GM03348 (cell line): ENCODE measurements around the gene VANGL1.
A peak's percentile ranks its signal among the peaks of the same experiment; 100 is the strongest.
"Not testable (repeated sequence)": the region's sequence is repeated elsewhere in the genome, so short reads cannot be mapped to it uniquely, and the experiment has no call there.

Experiments used
- DNase-seq: peaks from one replicate; pipeline ENCODE4 v3.0.0; 2012; ENCODE audit warnings: low spot score

The VANGL1 gene

DNA sequence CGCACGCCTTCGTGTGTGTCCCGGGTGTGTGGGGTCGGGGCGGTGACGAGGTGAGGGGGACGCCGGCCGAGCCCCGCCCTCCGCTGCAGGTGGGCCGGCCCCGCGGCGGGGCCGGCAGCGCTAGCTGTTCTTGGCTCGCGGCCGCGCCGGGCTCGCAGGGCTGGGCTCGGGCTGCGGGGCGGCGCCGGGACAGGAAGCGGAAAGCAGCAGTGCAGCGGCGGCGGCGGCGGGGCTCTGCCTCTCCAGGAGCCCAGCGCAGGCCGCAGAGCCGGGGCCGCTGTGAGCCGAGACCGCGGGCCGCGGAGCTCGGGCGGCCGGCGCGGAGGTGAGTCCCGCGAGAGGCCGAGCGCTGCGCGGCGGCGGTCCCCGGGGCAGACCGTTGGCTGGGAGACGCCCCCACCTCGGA lies at the start of gene VANGL1:
Gene VANGL1, plus strand, starts transcription at position 209 of the 406 bp plus-strand sequence. CDS start 9,444 bp downstream, outside the sequence.
- peak; percentile 94 for DNase-seq

DNA sequence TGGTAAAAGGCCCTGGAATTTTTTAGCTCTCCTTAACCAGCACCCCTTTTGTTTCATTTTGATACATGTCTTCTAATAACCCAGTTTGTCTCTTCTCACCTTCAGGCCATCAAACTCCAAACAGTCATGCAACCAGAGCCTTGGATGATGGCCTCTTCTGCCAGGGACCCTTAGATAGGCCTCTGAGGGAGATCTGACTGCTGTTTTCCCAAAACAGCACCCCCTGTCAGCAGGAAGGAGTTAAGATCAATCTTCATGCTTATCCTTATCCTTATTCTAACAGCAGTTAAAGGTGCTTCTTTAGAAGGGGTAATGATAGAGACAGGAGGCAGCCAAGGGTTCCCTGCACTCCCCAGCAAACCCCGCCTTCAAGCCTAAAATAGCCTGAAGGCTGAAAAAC lies 49.5 kb upstream of the VANGL1 start:
- DNase-seq = no peak

DNA sequence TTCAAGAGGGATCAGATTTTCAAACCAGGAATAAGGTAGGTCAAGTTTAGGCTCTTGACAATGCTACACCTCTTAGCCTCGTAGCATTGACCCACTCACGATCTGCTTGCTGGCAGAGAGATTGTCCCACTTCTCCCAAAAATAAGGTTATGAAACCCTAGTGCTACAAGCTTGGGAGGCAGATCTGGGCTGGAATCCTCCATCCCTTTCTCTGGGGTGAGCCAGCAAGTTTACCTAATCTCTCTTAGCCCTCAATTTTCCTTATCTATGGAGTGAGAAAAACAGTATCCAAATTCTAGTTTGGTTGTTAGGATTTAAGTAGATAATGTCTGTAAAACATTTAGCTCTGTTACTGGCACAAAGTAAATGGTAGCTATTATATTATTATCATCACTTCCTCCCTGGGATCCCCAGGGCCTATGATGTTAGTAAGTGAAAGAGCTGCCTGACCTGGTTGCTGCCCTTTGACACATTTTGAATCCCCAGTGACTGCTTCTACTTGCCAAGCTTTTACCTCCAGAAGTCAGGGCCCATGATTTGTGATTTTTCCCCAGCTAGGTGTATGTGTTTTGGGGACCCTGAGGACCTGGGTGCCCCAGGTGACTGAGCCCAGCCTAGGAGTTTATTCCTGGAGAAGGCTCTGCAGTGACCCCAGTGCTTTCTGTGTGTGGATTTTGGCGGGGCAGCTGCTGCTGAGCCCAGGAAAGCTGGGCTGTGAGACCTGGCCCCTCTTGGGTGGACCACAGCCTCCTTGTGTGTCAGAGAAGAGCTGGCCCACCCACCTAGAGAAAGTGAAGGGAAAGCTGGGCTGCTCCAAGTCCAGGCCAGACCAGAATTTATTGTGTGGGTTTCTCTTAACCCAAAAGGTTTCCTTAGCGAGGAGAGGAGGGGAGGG lies 48.2 kb upstream of the VANGL1 start:
- no peak for DNase-seq

DNA sequence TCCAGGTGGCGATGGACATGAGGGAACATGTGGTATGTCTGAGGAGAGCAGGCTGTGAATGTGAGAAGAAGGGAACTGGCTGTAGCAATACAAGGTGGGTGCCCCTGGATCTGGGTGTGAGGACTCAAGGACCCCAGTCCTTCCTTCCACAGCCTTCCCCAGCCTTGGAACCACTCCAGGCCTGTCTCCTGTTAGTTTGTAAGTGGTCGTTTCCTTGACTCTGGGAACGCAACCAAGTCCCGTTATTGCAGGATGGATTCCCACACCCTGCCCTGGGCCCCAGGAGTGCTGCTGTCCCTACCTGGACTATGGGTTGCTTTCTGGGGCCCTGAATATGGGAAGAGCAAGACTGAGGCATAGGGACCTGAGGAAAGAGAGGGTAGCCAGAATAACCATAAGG lies 47.2 kb upstream of the VANGL1 start:
- DNase-seq = no peak

DNA sequence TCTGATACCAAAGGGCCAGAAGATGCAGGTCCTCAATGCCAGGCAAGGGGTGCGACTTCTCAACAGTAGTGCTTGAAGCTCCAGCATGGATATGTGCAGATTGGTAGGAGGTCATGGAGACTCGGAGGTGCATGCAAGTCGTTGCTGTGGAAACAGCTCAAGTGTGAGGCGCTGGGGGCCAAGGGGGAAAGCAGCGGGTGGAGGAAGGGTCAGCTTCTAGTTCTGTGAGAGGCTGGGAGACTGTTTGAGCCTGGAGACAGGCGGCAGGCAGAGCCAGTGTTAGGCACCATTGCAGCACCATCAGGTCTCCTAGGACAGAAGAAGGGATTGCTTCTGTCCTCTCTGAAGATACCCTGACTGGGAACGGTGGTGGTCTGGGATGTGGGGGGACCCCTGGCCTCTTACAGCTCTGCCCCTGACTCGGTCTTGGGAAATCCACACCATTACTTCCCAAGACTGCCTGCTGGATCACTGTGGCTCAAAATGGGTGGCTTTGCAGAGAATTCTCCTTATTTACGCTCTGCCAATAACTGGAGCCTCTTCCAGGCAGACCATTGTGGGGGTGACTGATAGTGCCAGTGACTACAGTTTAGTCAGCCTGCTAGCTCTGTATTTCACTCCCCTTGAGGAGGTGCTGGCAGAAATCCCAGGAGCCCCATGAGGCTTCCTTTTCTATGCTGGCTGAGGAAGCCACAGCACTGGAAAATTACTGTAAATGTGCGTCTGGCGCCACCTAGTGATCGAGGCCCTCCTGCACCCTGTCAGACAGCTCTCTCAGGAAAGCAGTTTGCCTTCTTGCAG lies 46.3 kb upstream of the VANGL1 start:
- peak; percentile 93 for DNase-seq

DNA sequence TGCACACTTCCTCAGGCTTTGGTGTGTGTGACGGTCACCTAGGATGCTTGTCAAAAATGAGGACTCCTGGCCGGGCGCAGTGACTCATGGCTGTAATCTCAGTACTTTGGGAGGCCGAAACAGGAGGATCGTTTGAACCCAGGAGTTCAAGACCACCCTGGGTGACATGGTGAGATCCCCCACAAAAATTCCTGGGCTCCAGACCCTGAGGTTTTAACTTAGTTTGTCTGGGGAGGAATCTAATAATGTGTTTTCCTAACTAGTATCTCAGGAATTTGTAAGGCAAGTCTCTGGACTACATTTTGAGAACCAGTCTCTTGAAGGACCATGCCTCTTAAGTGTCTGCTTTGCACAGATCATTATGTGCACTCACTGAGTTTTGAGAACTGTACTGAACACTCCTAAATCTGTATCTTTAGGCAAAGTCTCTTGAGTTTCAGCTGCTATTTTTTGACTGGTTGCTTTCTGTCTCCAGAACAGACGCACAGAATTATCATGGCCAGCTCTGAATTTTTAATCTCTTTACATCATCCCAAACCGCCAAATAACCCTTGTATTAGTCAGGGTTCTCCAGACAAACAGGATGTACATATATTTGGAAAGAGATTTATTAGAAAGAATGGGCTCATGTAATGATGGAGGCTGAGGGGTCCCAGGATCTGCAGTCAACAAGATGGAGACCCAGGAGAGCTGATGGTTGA lies 45.5 kb upstream of the VANGL1 start:
- no peak for DNase-seq

DNA sequence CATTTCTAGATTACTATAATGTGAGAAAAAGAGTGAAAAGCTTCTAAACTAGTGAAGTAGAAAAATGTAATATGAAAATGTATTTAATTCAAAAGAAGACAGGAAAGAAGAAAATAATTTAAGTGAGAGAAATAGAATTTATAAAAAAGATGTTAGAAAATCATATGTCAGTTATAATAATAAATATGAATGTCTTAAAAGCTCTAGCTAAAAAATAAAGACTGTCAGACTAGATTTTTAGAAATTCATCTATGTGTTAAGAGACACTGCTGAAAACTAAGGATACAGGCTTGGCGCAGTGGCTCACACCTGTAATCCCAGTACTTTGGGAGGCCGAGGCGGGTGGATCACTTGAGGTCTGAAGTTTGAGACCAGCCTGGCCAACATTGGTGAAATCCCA lies 37.3 kb upstream of the VANGL1 start:
- DNase-seq = no peak

DNA sequence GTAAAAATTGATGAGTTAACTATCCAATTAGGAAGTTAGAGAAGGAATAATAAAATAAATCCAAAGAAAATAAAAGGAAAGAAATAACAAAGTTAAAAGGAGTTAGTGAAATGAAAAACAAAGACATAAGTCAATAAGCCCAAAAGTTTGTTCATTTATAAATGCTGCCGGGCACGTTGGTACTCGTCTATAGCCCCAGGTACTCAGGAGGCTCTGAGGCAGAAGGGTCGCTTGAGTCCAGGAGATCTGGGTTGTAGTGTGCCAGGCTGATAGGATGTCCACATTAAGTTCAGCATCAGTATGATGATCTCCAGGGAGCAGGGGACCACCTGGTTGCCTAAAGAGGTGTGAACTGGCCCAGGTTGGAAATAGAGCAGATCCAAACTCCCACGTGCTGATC lies 35.5 kb upstream of the VANGL1 start:
- DNase-seq = no peak

DNA sequence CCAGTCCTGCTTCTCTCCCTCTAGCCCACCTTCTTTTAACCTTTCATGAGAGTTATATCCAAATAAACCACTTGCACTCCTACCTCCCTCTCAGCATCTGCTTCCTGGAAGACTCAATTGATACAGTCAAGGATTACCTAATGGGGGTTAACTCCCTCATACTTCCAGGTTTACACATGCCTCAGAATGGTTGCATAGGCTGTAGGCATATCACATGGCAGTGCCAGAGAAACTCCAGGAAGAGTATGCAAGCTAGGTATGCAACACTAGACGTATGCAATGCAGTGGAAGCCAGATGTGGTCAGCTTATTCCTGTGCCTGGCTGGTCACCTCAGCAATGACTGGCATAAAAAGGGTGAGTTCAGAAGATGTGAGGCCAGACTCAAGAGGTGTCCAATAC lies 32.7 kb upstream of the VANGL1 start:
- DNase-seq = no peak

DNA sequence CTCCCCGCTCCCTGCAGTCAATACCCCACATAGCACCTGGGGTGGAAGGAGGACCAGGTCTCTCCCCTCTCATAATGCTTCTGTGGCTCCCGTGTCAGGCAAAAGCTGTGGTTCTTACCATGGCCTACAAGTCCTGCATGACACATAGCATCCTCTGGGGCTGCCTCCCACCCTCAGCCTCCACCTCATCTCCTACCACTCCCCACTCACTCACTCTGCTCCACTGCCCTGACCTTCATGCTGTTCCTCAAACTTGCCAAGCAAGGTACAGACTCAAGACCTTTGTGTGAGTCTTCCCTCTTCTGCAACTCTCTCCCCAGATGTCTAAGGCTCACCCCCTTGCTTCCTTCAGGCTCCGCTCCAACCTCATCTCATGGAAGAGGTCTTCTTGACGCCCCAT lies 28.0 kb upstream of the VANGL1 start:
- no peak for DNase-seq

DNA sequence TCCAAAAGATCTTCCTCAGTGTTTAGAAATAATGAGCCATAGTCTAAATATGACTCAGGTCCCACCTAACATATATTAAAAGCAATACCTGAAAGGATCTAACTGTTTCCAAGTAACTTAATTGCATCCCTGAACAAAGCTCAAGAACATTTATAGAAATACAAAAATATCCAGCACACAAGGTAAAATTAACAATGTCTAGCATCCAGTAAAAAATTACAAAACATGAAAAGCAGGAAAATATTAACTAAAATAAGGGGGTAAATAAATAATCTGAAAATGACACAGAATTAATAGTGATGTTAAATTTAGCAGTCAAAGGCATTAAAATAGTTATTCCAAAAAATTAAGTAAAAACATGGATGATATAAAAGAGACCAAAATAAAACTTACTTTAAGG lies 21.3 kb upstream of the VANGL1 start:
- no peak for DNase-seq

DNA sequence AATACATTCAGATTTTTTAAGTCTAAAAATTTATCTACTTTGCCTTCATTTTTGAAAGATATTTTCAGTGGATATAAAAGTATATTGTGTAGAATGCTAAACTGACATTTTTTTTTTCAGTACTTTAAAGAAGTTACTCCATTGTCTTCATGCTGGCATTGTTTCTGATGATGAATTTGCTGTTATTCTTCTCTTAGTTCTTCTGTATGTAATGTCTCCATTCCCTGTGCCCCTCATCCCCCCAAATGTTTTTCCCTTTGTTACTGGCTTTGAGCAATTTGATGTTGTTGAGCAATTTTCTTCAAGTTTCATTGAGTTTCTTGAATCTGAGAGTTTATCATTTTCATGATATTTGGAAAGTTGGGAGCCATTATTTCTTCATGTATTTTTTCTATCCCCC lies 20.8 kb upstream of the VANGL1 start:
- DNase-seq = no peak

DNA sequence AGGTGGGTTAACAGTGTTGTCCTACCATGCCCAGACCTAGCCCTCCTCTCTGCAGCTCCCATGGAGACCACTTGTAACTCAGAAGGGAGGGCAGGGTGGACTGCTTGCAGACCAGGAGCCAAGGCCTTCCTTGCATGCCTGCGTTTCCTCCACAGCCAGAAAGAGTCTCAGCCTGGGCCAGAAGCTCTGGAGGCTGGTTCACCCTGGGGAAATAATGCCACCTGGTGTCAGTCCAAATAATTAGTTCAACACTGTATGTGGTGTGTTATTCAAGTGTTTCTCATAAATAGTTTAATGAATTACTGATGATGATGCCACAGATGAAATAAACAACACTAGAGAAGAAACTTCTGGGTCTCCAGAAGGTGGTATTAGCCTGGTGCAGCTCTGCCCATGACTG lies 16.9 kb upstream of the VANGL1 start:
- peak; percentile 23 for DNase-seq

DNA sequence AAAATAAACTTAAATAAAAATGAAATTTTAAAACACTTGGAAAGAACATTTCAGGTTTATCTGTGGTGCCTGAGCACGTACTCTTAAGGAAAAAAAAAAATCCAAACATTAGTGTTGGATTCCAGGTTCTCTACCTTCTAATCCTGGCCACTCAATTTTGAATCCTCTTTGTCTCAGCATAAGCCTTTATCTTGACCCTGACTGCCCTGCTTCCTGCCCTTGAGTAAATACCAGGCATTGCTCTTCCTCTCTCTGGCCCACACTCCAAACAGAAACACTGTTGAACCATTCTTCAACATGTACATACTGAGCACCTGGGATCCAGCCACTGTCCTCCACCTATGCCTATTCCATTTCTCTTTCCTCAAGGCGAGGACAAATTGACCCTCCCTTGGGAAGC lies 11.4 kb upstream of the VANGL1 start:
- no peak for DNase-seq

DNA sequence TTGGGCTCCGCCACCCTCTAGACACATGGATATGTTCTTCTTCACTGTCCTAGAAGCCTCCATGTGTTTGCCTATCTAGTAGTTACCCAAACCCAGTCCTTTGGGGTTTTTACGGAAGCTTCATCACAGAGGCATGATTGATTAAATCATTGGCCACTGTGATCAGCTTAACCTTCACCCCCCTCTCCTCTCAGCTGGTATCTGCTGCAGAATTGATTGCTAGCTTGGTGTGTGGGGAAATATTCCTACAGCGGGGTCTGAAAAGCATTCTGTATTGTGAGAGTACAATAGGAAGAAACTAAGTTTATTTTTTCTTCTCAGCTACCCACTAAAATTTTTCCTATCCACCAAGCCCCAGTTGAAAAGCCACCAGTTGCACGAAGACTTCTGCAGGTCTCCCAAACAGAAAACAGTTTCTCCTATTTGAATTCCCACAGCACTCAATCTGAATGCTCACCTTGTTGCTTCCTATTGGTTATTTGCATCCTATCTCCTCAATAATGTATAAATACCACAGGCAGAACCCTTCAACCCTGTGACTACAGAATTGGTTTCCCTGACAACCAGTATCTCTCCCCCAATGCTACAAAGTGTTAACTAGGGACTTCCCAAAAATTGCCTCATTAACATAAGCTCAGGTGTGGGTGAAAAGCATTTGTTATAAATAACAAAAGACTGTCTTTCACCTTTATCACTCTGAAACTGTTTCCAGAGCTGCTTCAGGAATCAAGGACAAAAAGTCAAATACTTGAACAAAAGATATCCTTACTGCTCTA lies 9.3 kb upstream of the VANGL1 start:
- DNase-seq = no peak

DNA sequence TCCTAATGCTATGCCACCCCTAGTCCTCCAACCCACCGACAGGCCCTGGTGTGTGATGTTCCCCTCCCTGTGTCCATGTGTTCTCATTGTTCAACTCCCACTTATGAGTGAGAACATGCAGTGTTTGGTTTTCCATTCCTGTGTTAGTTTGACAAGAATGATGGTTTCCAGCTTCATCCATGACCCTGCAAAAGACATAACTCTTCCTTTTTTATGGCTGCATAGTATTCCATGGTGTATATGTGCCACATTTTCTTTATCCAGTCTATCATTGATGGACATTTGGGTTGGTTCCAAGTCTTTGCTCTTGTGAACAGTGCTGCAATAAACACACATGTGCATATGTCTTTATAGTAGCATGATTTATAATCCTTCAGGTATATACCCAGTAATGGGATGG lies 8.2 kb upstream of the VANGL1 start:
- DNase-seq = not testable (repeated sequence)

DNA sequence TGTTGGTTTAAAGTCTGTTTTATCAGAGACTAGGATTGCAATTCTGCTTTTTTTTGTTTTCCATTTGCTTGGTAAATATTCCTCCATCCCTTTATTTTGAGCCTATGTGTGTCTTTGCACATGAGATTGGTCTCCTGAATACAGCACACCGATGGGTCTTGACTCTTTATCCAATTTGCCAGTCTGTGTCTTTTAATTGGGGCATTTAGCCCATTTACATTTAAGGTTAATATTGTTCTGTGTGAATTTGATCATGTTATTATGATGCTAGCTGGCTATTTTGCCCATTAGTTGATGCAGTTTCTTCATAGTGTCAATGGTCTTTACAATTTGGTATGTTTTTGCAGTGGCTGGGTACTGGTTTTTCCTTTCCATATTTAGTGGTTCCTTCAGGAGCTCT lies 4.5 kb upstream of the VANGL1 start:
- not testable (repeated sequence) for DNase-seq

DNA sequence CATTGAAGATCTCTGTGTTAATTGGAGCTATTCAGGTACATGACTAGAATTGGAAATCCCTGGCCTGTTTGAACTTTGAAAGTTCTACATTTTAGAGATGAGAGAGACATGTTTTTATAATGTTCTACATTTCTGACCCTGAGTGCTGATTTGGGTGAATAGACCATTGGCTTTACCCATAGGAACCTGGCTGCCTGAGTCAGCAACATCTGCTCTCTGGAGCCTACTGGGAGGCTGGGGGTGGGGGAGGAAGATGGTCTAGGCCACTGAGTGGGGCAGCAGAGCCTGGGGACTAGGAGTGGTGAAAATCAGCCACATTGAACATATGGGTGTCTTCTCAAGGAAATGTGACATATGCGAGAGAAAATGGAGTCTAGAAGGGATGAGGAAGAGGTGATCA lies 1.4 kb upstream of the VANGL1 start:
- DNase-seq = no peak

DNA sequence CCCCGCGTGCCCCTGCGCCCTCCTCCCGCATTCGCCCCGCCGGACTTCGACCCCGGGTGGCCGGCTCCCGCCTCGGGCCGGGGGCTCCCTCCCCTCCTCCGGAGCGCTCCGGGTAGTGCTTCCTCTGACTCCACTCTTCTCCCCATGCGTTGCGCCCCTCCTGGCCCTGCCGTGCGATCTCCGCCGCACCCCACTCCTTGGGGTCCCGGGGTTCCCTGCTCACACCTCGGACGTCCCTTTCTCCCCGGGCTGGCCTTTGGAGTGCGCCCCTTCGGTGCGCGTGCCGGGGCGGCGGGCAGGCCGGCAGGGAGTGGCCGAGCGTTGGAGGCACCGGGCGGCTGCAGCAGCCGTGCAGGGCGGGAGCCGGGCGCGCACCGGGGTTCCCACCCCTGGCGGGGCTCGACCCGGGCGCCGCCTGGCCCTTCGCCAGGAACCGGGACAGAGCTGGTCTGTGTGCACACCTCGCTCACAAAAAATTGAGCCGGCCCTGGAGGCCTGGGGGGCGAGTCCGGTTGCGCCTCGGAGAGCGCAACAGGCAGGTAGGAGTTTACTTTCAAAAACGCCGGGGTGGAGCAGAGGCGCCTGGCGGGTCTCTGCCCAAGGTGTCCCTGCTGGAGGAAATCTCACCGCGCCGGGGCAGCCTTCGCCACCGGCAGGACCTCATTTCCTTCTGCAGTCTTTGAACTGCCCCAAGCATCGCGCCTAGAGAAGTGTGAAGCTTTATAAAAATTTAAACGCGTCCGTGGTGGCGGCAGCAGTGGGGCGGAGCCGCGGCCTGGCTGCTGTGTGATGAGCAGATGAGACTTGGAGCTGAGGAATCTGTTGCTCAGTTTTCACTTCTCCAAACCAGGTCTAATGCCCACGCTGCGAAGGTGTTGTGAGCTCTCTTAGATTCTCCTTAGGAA lies 650 bp downstream of the VANGL1 start:
- peak; percentile 75 for DNase-seq

DNA sequence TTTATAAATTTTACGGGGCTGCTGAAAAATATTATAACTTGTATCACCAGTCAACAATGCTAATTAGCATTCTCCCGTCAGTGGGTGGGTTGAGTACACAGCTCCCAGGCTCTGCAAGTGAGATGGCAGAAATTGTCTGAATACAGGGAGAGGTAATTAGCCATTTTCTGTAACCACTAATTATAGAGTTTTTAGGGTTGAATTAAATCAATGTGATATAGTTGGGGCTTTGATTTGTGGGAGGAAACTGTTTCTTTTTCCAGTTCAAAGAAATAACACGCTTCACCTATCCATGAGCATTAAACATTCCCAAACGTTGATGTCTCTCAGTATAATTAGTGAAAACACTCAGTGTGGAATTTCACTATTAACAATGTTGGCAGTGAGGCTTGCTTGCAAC lies 1.5 kb downstream of the VANGL1 start:
- no peak for DNase-seq

DNA sequence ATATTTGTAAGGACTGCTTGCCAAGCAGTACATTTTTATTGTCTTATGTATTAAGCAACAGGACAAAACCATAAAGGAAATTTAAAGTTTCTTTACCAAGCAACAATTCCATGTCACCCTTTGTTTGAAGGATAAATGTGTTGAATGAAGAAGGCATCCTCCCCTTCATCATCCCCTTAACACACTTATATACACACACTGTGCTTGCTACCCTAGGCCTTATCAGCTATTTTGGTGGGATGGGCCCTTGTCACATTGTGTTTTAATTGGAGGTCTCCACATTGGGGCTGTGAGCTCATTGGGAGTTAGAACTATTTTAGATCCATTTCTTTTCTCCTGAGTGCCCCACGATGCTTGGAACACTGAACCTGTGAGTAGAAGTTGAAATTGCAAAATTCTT lies 1.9 kb downstream of the VANGL1 start:
- no peak for DNase-seq
